ENCODE measurements around the gene GDPD5.

- no peak for TF ChIP-seq GATA3 (IDR thresholded peaks at IDR 0.05; ENCODE audit: low read depth, low read length)
- TF ChIP-seq GATA2 (IDR thresholded peaks at IDR 0.05; ENCODE audit: low read depth, low read length), result no peak
Observed at GRCh38 chr11:75429902-75430713, 95.6 kb downstream of the GDPD5 start.

Data from SH-SY5Y (cell line).